ENCODE results near the gene PCNX1. TPM values are rescaled to one million over a fixed set of nuclear protein-coding genes. Genes with fewer than 3 reads are reported as not detected.

Gene PCNX1
- total RNA-seq, 1 donor, result 47.4 TPM

GRCh38 chr14:70981000-70981952 is 74.0 kb downstream of the PCNX1 start:
- DNase-seq (ENCODE audit: low read depth), result peak; percentile 12

DNA sequence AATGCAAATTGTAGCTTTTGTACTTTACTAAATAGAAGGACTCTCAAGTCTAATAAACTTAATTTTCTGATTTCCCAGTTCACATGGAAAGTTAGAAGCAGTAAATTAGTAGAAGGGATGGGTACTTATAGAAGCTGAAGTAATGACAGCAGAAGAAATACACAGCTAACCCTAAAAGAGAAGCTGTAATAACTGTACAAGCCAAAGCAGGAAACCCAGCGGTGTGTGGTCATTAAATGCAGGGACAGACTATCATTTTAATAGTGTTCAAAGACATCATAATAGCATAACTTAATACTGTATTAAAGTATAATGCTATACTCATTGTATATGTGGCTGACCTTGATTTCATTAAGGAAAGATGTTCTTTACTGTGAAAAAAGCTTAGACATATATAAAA is 74.9 kb downstream of the PCNX1 start:
- no peak for TF ChIP-seq CTCF (IDR thresholded peaks at IDR 0.05; ENCODE audit: insufficient read depth, low read length)
- no peak for DNase-seq (ENCODE audit: low read depth)
- no peak overlapping the region for H3K4me3 ChIP-seq (ENCODE audit: low read depth, low read length)

More at GRCh38 chr14:70981000-70981952, 74.0 kb downstream of the PCNX1 start:
- no peak overlapping the region for H3K4me3 ChIP-seq (ENCODE audit: low read depth, low read length)
- TF ChIP-seq CTCF (IDR thresholded peaks at IDR 0.05; ENCODE audit: insufficient read depth, low read length), result no peak

DNA sequence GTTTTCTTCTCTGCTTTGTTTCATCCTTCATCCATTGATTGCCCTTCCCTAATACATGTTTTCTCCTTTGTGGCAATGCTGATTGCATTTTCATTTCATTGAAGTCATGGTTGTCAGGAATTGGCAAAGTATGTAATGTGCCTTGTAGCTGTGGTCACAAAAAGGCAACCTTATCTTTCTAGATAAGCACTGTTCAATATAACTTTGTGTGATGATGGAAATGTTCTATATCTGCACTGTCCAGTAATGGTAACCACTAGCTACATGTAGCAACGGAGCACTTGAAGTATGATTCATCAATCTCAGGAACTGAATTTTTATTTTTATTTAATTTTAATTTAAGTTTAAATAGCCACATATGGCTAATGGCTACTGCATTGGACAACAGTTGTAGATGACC is 79.8 kb downstream of the PCNX1 start:
- no peak overlapping the region for H3K4me3 ChIP-seq (ENCODE audit: low read depth, low read length)
- peak; percentile 46 for DNase-seq (ENCODE audit: low read depth)
- no peak for TF ChIP-seq CTCF (IDR thresholded peaks at IDR 0.05; ENCODE audit: insufficient read depth, low read length)

DNA sequence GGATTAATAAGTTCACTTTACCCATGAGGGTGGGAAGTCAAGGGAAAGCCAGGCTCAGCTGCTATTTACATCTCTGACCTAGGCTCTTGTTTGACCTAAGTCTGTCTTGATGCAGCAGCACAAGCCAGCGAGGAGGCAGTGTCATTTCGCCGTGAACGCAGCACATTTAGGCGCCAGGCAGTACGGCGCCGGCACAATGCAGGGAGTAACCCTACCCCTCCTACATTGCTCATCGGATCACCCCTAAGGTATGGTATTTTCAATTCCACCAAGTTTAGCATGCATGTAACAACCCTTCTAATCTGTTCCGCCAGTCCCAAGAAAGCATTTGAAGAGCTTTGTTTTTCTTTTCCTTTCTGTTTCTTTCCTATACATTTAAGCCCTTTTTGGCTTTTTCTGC is 81.2 kb downstream of the PCNX1 start:
- H3K4me3 ChIP-seq (ENCODE audit: low read depth, low read length), result no peak overlapping the region
- DNase-seq (ENCODE audit: low read depth), result no peak
- TF ChIP-seq CTCF (IDR thresholded peaks at IDR 0.05; ENCODE audit: insufficient read depth, low read length), result no peak

GRCh38 chr14:70993931-70994330 is 86.7 kb downstream of the PCNX1 start:
- H3K4me3 ChIP-seq (ENCODE audit: low read depth, low read length), result no peak overlapping the region
- TF ChIP-seq CTCF (IDR thresholded peaks at IDR 0.05; ENCODE audit: insufficient read depth, low read length), result no peak
- no peak for DNase-seq (ENCODE audit: low read depth)

DNA sequence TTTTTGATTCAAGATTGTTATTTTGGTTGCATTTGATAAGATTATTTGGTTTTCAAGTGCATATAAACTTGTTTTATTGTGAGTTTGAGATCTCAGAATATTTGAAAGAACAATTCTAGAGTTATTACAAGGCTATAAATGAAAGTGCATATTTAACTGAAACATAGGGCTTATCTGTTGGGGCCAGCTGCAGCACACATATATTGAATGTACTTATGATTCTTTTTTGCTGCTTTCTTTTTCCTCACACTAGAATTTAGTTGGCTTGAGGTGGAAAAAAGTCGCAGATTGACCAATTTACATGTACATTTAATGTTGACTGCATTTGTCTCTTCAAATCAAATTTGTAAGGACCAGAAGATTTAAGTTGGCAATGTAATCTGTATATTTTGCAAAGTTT is 88.0 kb downstream of the PCNX1 start:
- no peak for TF ChIP-seq CTCF (IDR thresholded peaks at IDR 0.05; ENCODE audit: insufficient read depth, low read length)
- DNase-seq (ENCODE audit: low read depth), result no peak
- no peak overlapping the region for H3K4me3 ChIP-seq (ENCODE audit: low read depth, low read length)

All from fibroblast of the aortic adventitia (primary cell).